Retinal pigment epithelial cell (primary cell): ENCODE data around the gene RALY.

Experiments
- DNase-seq: peaks from one replicate; pipeline ENCODE4 v3.0.0-alpha.2; 2010; ENCODE audit warnings: low read depth
- H3K4me3 ChIP-seq: 2 replicates; pipeline ENCODE4 v1.5.1; 2011; ENCODE audit warnings: mild to moderate bottlenecking, low read length, control low read depth, moderate library complexity
- CTCF ChIP-seq: conservative IDR thresholded peaks from 2 replicates; pipeline ENCODE4 v1.5.1; 2011; ENCODE audit warnings: low read depth, low read length, control low read depth, inconsistent platforms

RALY gene

GRCh38 chr20:34006619-34007018 lies 12.9 kb downstream of the RALY start:
- no peak for TF ChIP-seq CTCF
- DNase-seq = no peak
- H3K4me3 ChIP-seq = no peak overlapping the region

- no peak for DNase-seq
- TF ChIP-seq CTCF = no peak
- no peak overlapping the region for H3K4me3 ChIP-seq
Observed at GRCh38 chr20:34008477-34008876, 14.8 kb downstream of the RALY start.

GRCh38 chr20:34010405-34010931 lies 16.8 kb downstream of the RALY start:
- H3K4me3 ChIP-seq = no peak overlapping the region
- no peak for TF ChIP-seq CTCF
- no peak for DNase-seq

GRCh38 chr20:34011275-34011674 lies 17.6 kb downstream of the RALY start:
- H3K4me3 ChIP-seq = no peak overlapping the region
- TF ChIP-seq CTCF = no peak
- no peak for DNase-seq

GRCh38 chr20:34012330-34012729 lies 18.6 kb downstream of the RALY start:
- TF ChIP-seq CTCF = no peak
- DNase-seq = no peak

GRCh38 chr20:34012735-34013134 lies 19.0 kb downstream of the RALY start:
- DNase-seq = no peak
- no peak for TF ChIP-seq CTCF
- H3K4me3 ChIP-seq = no peak overlapping the region

More at GRCh38 chr20:34012330-34012729, 18.6 kb downstream of the RALY start:
- H3K4me3 ChIP-seq = no peak overlapping the region

- no peak for DNase-seq
- no peak overlapping the region for H3K4me3 ChIP-seq
- TF ChIP-seq CTCF = no peak
Observed at GRCh38 chr20:34013554-34013953, 19.8 kb downstream of the RALY start.
